HG02852 (cell line): Measurements from ENCODE around the gene TEX14.
"Not testable (repeated sequence)": the region's sequence is repeated elsewhere in the genome, so short reads cannot be mapped to it uniquely, and the experiment has no call there.

Source experiments
- ATAC-seq: cut with Tn5 transposase; IDR thresholded peaks from one replicate; pipeline ENCODE4 v1.9.1; 2021; ENCODE audit warnings: mild to moderate bottlenecking, moderate library complexity; ENCODE audit not compliant: unreplicated experiment

TEX14 gene

GRCh38 chr17:58690033-58690432 lies 1.8 kb downstream of the TEX14 start:
- not testable (repeated sequence) for ATAC-seq

DNA sequence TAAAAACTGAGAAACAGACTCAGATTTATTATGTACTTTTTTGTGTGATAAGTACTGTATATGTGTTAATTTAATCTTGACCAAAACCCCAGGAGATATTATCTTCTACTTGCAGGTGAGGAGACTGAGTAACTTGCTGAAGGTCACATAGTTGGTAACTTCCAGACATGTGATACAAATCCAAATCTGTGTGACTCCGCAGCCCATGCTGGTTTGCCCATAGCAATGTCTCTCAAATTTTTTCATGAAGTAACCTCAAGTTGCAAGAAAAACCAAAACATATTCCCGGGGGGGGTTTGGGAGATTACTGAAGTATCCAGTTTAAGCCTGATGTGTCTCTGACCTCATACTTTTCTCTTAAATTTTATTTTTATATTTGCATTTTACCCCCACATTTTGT lies 3.3 kb downstream of the TEX14 start:
- ATAC-seq: no peak

- ATAC-seq: no peak
Measured at GRCh38 chr17:58686980-58687379, 4.9 kb downstream of the TEX14 start.

DNA sequence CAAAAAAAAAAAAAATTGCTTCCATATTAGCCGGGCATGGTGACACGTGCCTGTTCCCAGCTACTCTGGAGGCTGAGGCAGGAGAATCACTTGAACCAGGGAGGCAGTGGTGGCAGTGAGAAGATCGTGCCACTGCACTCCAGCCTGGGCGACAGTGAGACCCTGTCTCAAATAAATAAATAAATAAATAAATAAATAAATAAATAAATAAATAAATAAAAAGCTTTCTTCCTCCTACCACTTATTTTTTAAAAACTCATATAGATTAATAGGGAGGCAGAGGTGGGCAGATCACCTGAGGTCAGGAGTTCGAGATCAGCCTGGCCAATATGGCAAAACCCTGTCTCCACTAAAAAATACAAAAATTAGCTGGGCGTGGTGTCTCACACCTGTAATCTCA lies 7.4 kb downstream of the TEX14 start:
- ATAC-seq: not testable (repeated sequence)

DNA sequence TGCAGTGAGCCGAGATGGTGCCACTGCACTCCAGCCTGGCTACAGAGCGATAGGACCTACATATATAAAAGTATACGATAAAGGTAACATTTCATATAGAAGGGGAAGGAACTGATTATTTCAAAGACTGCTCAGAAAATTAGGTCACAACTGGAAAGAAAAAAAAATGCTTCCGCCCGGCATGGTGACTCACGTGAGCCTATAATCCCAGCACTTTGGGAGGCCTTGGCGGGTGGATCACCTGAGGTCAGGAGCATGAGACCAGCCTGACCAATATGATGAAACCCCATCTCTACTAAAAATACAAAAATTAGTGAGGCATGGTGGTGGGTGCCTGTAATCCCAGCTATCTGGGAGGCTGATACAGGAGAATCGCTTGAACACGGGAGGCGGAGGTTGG lies 7.8 kb downstream of the TEX14 start:
- ATAC-seq: no peak

GRCh38 chr17:58680038-58680369 lies 11.8 kb downstream of the TEX14 start:
- ATAC-seq: no peak

- ATAC-seq: no peak
Measured at GRCh38 chr17:58679263-58680037, 12.4 kb downstream of the TEX14 start.

DNA sequence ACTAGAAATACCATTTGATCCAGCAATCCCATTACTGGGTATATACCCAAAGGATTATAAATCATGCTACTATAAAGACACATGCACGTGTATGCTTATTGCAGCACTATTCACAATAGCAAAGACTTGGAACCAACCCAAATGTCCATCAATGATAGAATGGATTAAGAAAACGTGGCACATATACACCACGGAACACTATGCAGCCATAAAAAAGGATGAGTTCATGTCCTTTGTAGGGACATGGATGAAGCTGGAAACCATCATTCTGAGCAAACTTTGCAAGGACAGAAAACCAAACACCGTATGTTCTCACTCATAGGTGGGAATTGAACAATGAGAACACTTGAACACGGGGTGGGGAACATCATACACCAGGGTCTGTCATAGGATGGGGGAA lies 13.6 kb downstream of the TEX14 start:
- not testable (repeated sequence) for ATAC-seq

DNA sequence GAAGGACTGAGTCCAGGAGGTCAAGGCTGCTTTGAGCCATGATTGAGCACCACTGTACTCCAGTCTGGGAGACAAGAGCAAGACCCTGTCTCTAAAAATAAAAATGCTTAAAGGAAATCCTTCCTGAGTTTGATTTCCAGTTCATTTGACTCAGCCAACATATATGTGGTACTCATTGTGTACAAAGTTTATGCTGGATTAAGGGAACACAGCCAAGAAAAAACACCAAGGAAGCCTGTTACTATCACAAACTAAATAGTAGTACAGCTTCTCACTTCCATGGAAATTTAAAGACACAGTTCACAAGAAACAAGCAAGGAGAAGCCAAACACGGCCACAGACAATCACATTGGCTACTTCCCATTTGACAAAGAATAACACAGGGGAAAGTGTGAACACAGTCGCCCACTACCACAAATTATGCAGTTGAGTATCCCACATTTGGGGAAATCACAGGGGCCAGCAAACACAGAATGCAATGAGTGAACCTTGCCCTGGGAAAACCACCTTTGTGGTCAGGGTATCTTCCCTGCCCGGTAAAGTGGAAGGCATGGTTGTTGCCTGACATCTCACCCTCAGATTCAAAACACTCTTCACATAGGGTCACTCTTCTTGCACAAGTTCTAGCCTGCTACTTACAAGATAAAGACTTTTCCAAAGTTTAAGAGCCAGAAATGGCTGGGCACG lies 14.5 kb downstream of the TEX14 start:
- ATAC-seq: no peak

DNA sequence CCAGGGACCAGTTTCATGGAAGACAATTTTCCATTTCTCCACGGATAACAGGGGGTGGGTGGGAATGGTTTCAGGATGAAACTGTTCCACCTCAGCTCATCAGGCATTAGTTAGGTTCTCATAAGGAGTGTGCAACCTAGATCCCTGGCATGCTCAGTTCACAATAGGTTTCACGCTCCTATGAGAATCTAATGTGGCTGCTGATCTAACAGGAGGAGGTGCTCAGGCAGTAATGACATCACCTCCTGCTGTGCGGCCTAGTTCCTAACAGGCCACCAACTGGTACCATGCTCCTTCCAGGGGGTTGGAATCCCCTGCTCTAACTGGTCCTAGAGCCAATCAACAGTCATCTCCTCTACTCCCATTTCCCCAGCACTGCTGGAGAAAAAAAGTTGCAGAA lies 19.9 kb downstream of the TEX14 start:
- ATAC-seq: no peak

DNA sequence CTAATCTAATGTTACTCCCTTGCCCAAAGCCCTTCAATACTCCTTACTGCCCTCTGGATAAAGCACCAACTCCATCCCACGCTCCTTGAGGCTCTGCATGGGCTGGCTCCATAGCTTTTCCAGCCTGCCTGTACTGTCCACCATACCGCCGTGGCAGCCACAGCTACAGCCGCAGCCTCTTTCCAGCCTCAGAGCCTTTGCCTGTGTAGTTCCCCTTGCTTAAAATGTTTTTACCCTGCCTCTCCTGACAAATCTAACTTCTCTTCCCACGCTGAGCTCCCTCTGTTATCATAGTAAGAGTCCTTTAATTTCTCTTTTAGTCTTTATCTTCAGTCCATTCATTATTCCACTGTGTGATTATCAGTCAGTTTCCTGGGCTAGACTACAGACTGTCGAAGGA lies 22.0 kb downstream of the TEX14 start:
- ATAC-seq: no peak

GRCh38 chr17:58668598-58668935 lies 23.3 kb downstream of the TEX14 start:
- ATAC-seq: no peak

DNA sequence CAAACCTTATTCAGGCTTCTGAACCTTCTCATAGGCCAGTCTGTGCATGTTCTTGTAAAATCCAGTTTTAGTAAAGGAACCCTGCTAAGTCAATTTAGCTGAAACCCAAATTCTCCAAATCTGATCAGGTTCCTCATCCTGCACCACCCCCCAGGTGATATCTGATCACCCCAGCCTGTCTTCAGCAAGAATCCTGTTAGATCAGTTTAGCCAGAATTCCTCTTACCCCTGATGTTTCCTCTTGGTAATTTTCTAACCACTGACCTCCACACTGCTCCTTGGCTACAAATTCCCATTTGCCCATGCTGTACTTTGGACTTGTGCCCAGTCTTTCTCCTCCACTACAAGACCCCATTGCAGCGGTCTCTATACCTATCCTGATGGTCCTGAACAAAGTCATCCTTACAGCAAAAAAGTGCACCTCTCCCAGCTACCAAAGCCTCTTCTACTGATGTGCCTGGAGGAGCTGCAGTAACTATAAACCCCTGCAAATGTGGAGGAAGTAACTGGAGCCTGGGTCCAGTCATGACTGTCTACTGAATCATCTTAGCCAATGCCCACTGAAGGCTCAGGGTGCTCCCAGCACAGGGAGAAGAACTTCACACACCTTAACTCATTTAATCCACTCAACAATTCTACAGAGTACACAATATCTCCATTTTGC lies 23.8 kb downstream of the TEX14 start:
- ATAC-seq: no peak

- ATAC-seq: no peak
Measured at GRCh38 chr17:58666858-58667267, 25.0 kb downstream of the TEX14 start.

DNA sequence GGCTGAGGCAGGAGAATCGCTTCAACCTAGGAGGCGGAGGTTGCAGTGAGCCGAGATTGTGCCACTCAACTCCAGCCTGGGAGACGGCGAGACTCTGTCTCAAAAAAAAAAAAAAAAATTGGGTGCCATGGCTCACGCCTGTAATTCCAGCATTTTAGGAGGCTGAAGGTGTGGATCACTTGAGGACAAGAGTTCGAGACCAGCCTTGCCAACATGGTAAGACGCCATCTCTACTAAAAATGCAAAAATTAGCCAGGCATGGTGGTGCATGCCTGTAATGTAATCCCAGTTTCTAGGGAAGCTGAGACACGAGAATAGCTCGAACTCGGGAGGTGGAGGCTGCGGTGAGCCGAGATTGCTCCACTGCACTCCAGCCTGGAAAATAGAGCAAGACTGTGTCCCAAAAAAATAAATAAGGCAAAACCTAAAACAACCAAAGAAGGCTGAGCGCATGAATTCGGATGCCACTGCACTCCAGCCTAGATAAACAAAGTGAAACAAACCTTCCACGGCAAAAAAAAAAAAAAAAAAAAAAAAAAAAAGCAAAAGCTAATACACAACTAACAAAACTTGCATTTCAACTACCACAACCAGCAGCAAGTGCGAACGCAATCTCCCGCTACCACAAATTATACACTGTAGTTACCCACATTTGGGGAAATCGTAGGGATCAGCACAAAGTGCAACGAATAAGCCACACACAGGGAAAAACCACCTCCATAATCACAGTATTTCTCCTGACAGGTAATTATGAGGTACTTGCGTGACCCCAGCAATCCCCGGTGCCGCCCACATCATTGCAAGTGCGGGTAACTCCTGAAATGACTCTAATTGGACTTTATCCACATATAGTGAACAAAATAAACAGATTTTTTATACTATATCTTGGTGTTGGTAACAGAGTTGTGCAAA lies 25.6 kb downstream of the TEX14 start:
- no peak for ATAC-seq

DNA sequence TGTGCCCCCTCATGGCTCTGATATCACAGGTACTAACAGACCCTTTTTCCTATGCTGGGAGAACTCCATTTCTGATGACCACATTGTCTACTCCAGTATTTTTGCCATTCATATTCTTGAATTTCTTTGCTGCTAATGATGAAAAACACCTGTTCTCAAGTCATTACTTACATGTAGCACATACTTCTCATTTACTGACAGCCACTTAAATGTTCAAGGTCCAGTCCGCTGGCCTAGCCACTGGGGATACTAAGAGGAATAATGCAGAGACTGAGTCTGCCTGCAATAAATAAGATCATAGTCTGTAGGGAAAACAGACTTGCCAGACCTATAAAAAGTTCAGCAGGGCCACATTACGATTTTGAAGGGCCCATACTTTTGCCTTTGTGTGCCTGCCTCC lies 27.5 kb downstream of the TEX14 start:
- no peak for ATAC-seq

GRCh38 chr17:58661499-58661898 lies 30.3 kb downstream of the TEX14 start:
- ATAC-seq: no peak

GRCh38 chr17:58660621-58661020 lies 31.2 kb downstream of the TEX14 start:
- no peak for ATAC-seq

- not testable (repeated sequence) for ATAC-seq
Measured at GRCh38 chr17:58659714-58660084, 32.1 kb downstream of the TEX14 start.

DNA sequence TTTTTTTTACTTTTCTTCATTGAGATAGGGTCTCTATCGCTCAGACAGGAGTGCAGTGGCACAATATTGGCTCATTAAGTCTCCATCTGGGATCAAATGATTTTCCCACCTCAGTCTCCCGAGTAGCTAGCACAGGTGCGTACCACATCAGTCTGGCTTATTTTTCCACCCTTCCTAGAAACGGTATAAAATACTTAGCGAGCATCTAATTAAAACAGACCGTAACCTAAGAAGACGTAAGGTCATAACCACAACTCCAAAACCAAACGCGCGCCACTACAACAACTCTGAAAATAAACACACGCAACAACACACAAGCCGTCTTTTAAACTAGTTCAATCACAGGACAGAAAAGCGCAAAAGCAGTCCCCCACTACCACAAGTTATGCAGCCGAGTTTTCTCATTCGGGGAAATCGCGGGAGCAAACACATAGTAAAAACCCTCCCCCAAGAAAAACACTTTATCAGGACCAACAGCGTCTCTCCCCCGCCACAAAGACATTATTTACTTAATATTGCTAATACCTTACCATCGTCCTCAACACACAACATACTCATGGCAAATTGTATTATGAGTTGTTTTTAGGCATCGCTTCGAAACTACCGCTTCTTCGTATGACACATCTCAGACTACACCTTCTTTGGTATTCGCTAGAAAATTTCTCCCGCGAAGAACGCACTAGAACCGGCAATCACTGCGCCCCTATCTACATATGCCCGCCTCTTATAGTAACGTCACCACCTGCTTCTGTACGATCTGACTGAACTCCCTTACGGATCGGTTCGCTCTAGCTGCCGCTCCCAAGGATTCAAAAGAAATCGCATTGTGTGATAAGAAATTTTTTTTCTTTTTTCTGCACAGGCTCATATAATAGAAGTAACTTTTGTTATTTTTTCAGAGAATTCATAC lies 32.8 kb downstream of the TEX14 start:
- peak; percentile 73 for ATAC-seq
